ENCODE data around the gene MREG. TPM values are rescaled to one million over a fixed set of nuclear protein-coding genes. Genes with fewer than 3 reads are reported as not detected.
A peak's percentile ranks its signal among the peaks of the same experiment; 100 is the strongest.
"Not testable (repeated sequence)": the region's sequence is repeated elsewhere in the genome, so short reads cannot be mapped to it uniquely, and the experiment has no call there.

MREG gene
- total RNA-seq, 4 donors from 2014 or later, result 37.0 to 71.2 (median 40.5) TPM

GRCh38 chr2:216015722-216016464, 2.5 kb upstream of the MREG start:
- no peaks in the 10 kb centered on the region for H3K9me3 ChIP-seq
- intact Hi-C loops (cut with DNase I), result no loop called here
- H3K27ac ChIP-seq, result no peak overlapping the region
- H3K4me1 ChIP-seq, result peaks cover 0 to 35% (median 6%) of the 10 kb centered on the region in 3 donors
- TF ChIP-seq POLR2A (IDR thresholded peaks at IDR 0.05) (no peak), CTCF (IDR thresholded peaks at IDR 0.05) (no peak)
- no peaks in the 10 kb centered on the region for H3K36me3 ChIP-seq
- H3K4me3 ChIP-seq, result no peak overlapping the region
- no peak for DNase-seq
- WGBS, 2 donors, result 71 to 72% methylated on average over 5 of the region's 5 CpGs
- no peaks in the 10 kb centered on the region for H3K27me3 ChIP-seq

- DNase-seq, result no peak
Measured at GRCh38 chr2:216014986-216015385, 1.6 kb upstream of the MREG start.

GRCh38 chr2:216014006-216014405, 655 bp upstream of the MREG start:
- H3K4me1 ChIP-seq, result peaks cover 0 to 45% (median 6%) of the 10 kb centered on the region in 3 donors
- H3K27ac ChIP-seq, result no peak overlapping the region
- H3K36me3 ChIP-seq, result no peaks in the 10 kb centered on the region
- WGBS, 2 donors, result 73 to 79% methylated on average over 8 of the region's 8 CpGs
- H3K9me3 ChIP-seq, result no peaks in the 10 kb centered on the region
- intact Hi-C loops (cut with DNase I), result no loop called here
- no peak for TF ChIP-seq POLR2A (IDR thresholded peaks at IDR 0.05)
- no peak for TF ChIP-seq CTCF (IDR thresholded peaks at IDR 0.05)
- no peaks in the 10 kb centered on the region for H3K27me3 ChIP-seq
- peak overlapping the region in 2 of 4 donors; percentile 74 to 86 for H3K4me3 ChIP-seq
- no peak for DNase-seq

More at GRCh38 chr2:216014986-216015385, 1.6 kb upstream of the MREG start:
- H3K27ac ChIP-seq, result no peak overlapping the region
- no peak overlapping the region for H3K4me3 ChIP-seq
- H3K9me3 ChIP-seq, result no peaks in the 10 kb centered on the region
- H3K27me3 ChIP-seq, result no peaks in the 10 kb centered on the region
- no peaks in the 10 kb centered on the region for H3K36me3 ChIP-seq
- no peak for TF ChIP-seq POLR2A (IDR thresholded peaks at IDR 0.05)
- no peak for TF ChIP-seq CTCF (IDR thresholded peaks at IDR 0.05)
- 93 to 97% methylated on average over 23 of the region's 23 CpGs for WGBS, 2 donors
- intact Hi-C loops (cut with DNase I), result no loop called here
- H3K4me1 ChIP-seq, result peaks cover 0 to 44% (median 6%) of the 10 kb centered on the region in 3 donors

GRCh38 chr2:216012830-216013079, 596 bp downstream of the MREG start:
- H3K9me3 ChIP-seq, result no peaks in the 10 kb centered on the region
- peak overlapping the region; percentile 85 to 96 (median 95) for H3K27ac ChIP-seq
- H3K4me1 ChIP-seq, result peaks cover 4 to 51% (median 6%) of the 10 kb centered on the region in 3 donors
- intact Hi-C loops (cut with DNase I), result no loop called here
- peak in 1 of 6 experiments; percentile 11 for TF ChIP-seq CTCF (IDR thresholded peaks at IDR 0.05)
- TF ChIP-seq POLR2A (IDR thresholded peaks at IDR 0.05), result no peak
- peak overlapping the region; percentile 74 to 86 (median 82) for H3K4me3 ChIP-seq
- no peaks in the 10 kb centered on the region for H3K36me3 ChIP-seq
- WGBS, 2 donors, result 5 to 18% methylated on average over 5 to 6 of the region's 6 CpGs
- no peak for DNase-seq
- H3K27me3 ChIP-seq, result no peaks in the 10 kb centered on the region

GRCh38 chr2:216012133-216012829, 1.1 kb downstream of the MREG start:
- Histone ChIP-seq H3K27me3 (no peaks in the 10 kb centered on the region), H3K9me3 (no peaks in the 10 kb centered on the region), H3K27ac (peak overlapping the region; percentile 85 to 96 (median 95)), H3K4me3 (peak overlapping the region; percentile 74 to 86 (median 82)), H3K36me3 (no peaks in the 10 kb centered on the region), H3K4me1 (peaks cover 4 to 53% (median 6%) of the 10 kb centered on the region in 3 donors)
- TF ChIP-seq CTCF (IDR thresholded peaks at IDR 0.05) (peak in 5 of 6 experiments; percentile 5 to 35 (median 26)), POLR2A (IDR thresholded peaks at IDR 0.05) (peak in 1 of 4 donors; percentile 12)
- WGBS, 2 donors, result 15 to 23% methylated on average over 4 to 6 of the region's 6 CpGs
- intact Hi-C loops (cut with DNase I), result no loop called here
- no peak for DNase-seq

- H3K4me3 ChIP-seq; H3K36me3 ChIP-seq; H3K27ac ChIP-seq; DNase-seq; H3K27me3 ChIP-seq; intact Hi-C loops (cut with DNase I); H3K9me3 ChIP-seq: not testable (repeated sequence)
- 69 to 77% methylated on average over 2 of the region's 2 CpGs for WGBS, 2 donors
- peaks cover 13 to 78% (median 14%) of the 10 kb centered on the region in 3 donors for H3K4me1 ChIP-seq
Measured at GRCh38 chr2:216009215-216009614, 4.1 kb downstream of the MREG start.
